Stomach (tissue), 4 donors: ENCODE measurements around the gene PLEKHH1.

Source experiments
- CTCF ChIP-seq, 7 experiments: fragments of 450-650 bp in 4 of 7; fragments of 200-600 bp in 3 of 7; sonication (generic) in 3 of 7; IDR thresholded peaks; one replicate each; pipeline ENCODE4 v1.5.1; 2016 to 2019; ENCODE audit warnings: antibody characterized with exemption in 7 of 7, control low read depth in 2 of 7, mild to moderate bottlenecking in 1 of 7
- EP300 ChIP-seq: sonication (generic); formaldehyde crosslinking; IDR thresholded peaks from one replicate; pipeline ENCODE4 v1.6.1; 2017; ENCODE audit warnings: antibody characterized with exemption
- POLR2A ChIP-seq, 4 donors: fragments of 450-650 bp; IDR thresholded peaks; one replicate each; pipeline ENCODE4 v1.6.1; 2016; ENCODE audit warnings: antibody characterized with exemption in 4 of 4, control low read depth in 2 of 4, mild to moderate bottlenecking in 1 of 4, moderate library complexity in 1 of 4
- POLR2AphosphoS5 ChIP-seq, 3 donors: sonication (generic); formaldehyde crosslinking; IDR thresholded peaks; one replicate each; pipeline ENCODE4 v1.6.1; 2016; ENCODE audit warnings: antibody characterized with exemption in 3 of 3

DNA sequence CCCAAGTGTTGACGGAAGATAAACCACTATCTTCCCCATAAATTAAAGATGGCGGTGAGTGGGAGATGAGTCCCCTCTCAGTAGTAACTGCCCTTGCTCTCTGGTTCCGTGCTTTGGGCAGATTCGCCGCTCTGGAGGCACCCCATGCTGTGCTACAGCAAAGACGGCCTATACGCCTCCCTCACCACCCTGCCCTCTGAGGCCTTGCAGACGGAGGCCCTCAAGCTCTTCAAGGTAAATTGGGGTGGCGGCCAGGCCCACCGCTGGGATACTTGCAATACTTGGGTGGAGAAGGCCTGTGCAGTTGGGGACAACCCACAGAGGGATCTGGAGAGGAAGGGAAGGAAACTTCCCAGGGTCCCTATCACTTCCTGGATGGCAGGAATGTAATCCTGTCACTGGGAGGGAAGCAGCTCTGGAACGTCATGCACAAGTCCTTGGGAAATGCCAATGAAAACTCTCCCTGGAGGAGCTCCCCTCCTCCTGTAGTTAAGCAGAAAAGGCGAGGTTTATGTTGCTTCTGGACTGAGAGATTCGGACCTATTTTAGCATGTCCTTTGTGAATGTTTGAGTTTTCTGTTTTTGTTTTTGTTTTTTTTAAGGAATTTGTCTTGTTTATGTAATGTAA is 44.2 kb downstream of the PLEKHH1 start:
- TF ChIP-seq CTCF (IDR thresholded peaks at IDR 0.05) (no peak), POLR2AphosphoS5 (IDR thresholded peaks at IDR 0.05) (no peak), POLR2A (IDR thresholded peaks at IDR 0.05) (no peak), EP300 (no peak)
